K562 (cell line): ENCODE results near the gene ATP6V1F. TPM values are rescaled to one million over a fixed set of nuclear protein-coding genes. Genes with fewer than 3 reads are reported as not detected.
A peak's percentile ranks its signal among the peaks of the same experiment; 100 is the strongest.

Source experiments
- ATF4 ChIP-seq: fragments of 450-650 bp; formaldehyde crosslinking; IDR thresholded peaks from 2 replicates; pipeline ENCODE4 v1.4.0; 2022; ENCODE audit warnings: mild to moderate bottlenecking, moderate library complexity
- CCAR2 ChIP-seq: fragments of 200-400 bp; formaldehyde crosslinking; IDR thresholded peaks from 2 replicates; pipeline ENCODE4 v1.6.1; 2017; ENCODE audit warnings: mild to moderate bottlenecking, low read depth, low read length
- CHAMP1 ChIP-seq: fragments of 450-650 bp; IDR thresholded peaks from 2 replicates; pipeline ENCODE4 v1.6.1; 2016; ENCODE audit warnings: mild to moderate bottlenecking
- ELF4 ChIP-seq: fragments of 450-650 bp; formaldehyde crosslinking; IDR thresholded peaks from 2 replicates; pipeline ENCODE4 v1.4.0; 2022; ENCODE audit warnings: missing genetic modification characterization
- HMBOX1 ChIP-seq: sonication (generic); IDR thresholded peaks from 2 replicates; pipeline ENCODE4 v1.6.1; 2016
- IFI16 ChIP-seq: fragments of 250-450 bp; sonication (Bioruptor Pico); IDR thresholded peaks from 2 replicates; pipeline ENCODE4 v2.1.2; 2022; ENCODE audit warnings: mild to moderate bottlenecking, inconsistent platforms
- LEF1 ChIP-seq: fragments of 450-650 bp; IDR thresholded peaks from 2 replicates; pipeline ENCODE4 v1.6.1; 2016; ENCODE audit warnings: mild to moderate bottlenecking
- MEF2D ChIP-seq: conservative IDR thresholded peaks from 2 replicates; pipeline ENCODE4 v1.6.1; 2016; ENCODE audit warnings: low read depth, missing genetic modification characterization, missing compliant biosample characterization
- MITF ChIP-seq: IDR thresholded peaks from 2 replicates; pipeline ENCODE4 v1.6.1; 2014; ENCODE audit warnings: antibody characterized with exemption
- RREB1 ChIP-seq: fragments of 250-450 bp; sonication (Bioruptor Pico); IDR thresholded peaks from 2 replicates; pipeline ENCODE4 v1.4.0; 2020
- SMARCE1 ChIP-seq: fragments of 450-650 bp; IDR thresholded peaks from 2 replicates; pipeline ENCODE4 v1.7.1; 2016; ENCODE audit warnings: mild to moderate bottlenecking
- SRSF7 ChIP-seq: fragments of 200-400 bp; formaldehyde crosslinking; optimal IDR thresholded peaks from 2 replicates; pipeline ENCODE3; 2017; ENCODE audit warnings: mild to moderate bottlenecking, low read depth, low read length
- ZNF41 ChIP-seq: fragments of 250-450 bp; sonication (Bioruptor Pico); conservative IDR thresholded peaks from 2 replicates; pipeline ENCODE4 v1.4.0; 2020; ENCODE audit warnings: mild to moderate bottlenecking
- ZNF699 ChIP-seq: fragments of 250-450 bp; sonication (Bioruptor Pico); IDR thresholded peaks from 2 replicates; pipeline ENCODE4 v1.8.0; 2021; ENCODE audit warnings: mild to moderate bottlenecking, moderate library complexity; ENCODE audit not compliant: insufficient replicate concordance
- ZNF785 ChIP-seq: fragments of 250-450 bp; sonication (Bioruptor Pico); IDR thresholded peaks from 2 replicates; pipeline ENCODE4 v1.4.0; 2020; ENCODE audit warnings: mild to moderate bottlenecking
- polyA plus RNA-seq, 8 experiments: library from polyadenylated mRNA; depleted of rRNA in 4 of 8; stranded (reverse) in 5 of 8; unstranded in 3 of 8; fragments of >200 nt; fragmentation: Nextera tagmentation in 2 of 8; fragmentation: Illumina TruSeq in 1 of 8; extraction: Ambion mirVana in 2 of 8; extraction: Trizol in 1 of 8; gene quantifications; 2 replicates each; pipeline versions ENCODE4 v1.2.1 to v1.2.3, GENCODE V29; 2011 to 2014; ENCODE audit warnings: inconsistent platforms in 1 of 8, missing spikeins in 1 of 8
- total RNA-seq, 7 experiments: library from RNA; depleted of rRNA in 6 of 7; stranded (reverse); fragments of >200 nt in 6 of 7; fragmentation: Illumina TruSeq in 2 of 7; extraction: Trizol in 2 of 7; gene quantifications; 2 replicates each; pipeline versions ENCODE4 v1.2.1 to v1.2.3, GENCODE V29; 2011 to 2021; ENCODE audit warnings: low replicate concordance in 1 of 7

The ATP6V1F gene
- total and polyA plus RNA-seq, 9 of the 15 experiments (the other 6 are each of a cell fraction or from before 2014, with no cell fraction given), result 206 to 1,123 (median 542) TPM

- TF ChIP-seq HMBOX1 (peak; percentile 64; the same call in 1 of the 2 replicates), MITF (no peak), ATF4 (CRISPR knock-in tag) (no peak; the same call in 1 of the 2 replicates), MEF2D (0 out of 2 replicates have a peak, but pooled peaks have one; percentile 22), LEF1 (no peak), SMARCE1 (no peak; the same call in 1 of the 2 replicates), ZNF785 (CRISPR knock-in tag) (no peak), CHAMP1 (no peak), RREB1 (no peak; the same call in 1 of the 2 replicates), ZNF41 (CRISPR knock-in tag) (no peak), ZNF699 (CRISPR knock-in tag) (no peak), ELF4 (peak; percentile 35; the same call in 1 of the 2 replicates), SRSF7 (no peak), CCAR2 (no peak), IFI16 (CRISPR knock-in tag) (no peak)
Observed at GRCh38 chr7:128861957-128862570, 592 bp upstream of the ATP6V1F start (continued).
